GM12801 (cell line): Measurements from ENCODE around the gene RPL36AL.

ENCODE experiments used
- CTCF ChIP-seq: IDR thresholded peaks from one replicate; pipeline ENCODE4 v1.5.1; 2011; ENCODE audit warnings: control low read depth; ENCODE audit not compliant: insufficient read length; ENCODE audit errors: extremely low read depth

The RPL36AL gene

GRCh38 chr14:49589387-49589786 lies 31.0 kb downstream of the RPL36AL start:
- TF ChIP-seq CTCF, result no peak

- no peak for TF ChIP-seq CTCF
Measured at GRCh38 chr14:49586673-49587460, 33.6 kb downstream of the RPL36AL start.

DNA sequence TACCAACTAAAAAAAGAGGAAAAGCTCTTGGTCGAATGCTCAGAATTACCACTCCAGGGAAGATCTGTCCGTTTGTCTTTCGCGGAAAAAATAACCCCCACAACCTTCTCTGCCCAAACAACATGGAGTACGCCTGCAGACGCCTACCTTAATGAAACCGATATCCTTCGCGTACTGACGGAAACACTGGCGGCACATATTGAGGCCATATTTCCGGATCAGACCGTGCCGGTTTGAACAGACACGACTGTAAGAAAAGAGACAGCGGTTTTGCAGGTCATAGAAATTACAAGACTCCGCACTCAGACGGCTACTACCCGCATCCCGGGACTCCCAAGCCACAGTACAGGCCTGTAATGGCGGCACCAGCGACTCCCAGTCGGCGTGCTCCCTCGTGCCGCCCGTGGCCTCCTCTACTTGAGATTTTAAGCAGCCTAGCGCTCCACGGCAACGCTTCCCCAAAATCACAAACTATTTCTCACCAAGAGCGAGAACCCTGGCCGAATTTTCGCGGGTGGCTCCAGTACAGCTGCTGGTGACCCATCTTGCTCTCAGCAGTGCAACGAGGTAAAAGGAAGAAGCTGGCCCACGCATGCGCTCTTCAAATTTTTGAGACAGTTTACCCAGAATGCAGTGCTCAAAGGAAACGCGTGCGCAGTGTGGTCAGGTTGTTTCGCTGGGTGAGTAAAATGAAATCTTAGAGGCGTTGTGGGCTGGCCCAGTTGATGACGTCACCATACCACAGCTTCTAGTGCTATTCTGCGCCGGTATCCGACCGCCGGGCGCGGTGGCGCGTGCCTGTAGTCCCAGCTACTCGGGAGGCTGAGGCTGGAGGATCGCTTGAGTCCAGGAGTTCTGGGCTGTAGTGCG lies 34.4 kb downstream of the RPL36AL start, which contains the start of gene RPS29:
Gene RPS29, minus strand, starts transcription at position 578 of the 870 bp plus-strand sequence. Its CDS starts 34 bp downstream, at position 544.
- TF ChIP-seq CTCF, result no peak

DNA sequence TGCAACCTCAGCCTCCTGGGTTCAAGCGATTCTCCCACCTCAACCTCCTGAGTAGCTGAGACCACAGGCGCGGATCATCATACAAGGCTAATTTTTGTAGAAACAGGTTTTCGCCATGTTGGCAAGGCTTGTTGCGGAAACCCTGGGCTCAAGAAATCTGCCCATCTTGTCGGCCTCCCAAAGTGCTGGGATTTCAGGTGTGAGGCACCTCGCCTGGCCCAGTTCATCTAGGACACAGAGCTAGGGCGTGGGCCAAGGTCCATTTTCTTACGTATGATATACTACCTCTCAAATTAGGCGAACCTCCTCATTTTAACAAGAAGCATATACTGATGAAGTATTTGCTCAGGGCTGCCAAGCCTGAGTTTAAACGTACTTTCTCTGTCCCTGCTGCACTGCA lies 36.4 kb downstream of the RPL36AL start:
- no peak for TF ChIP-seq CTCF

DNA sequence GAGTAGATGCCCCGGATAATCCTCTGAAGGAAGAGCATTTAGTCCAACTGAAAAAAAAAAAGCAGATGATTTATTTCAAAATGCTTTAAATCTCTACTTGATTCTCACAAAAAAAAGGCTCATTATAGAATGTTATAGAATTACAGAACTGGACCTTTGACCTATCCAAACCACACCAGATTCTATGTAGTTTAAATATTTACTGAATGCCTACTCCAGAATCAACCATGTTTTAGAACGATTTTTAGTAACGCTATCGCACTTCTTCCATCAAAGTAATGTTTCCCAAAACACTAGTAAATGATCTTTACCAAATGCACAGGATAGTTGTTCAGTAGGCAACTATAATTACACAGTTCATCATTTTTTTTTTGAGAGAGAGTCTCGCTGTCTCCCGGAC lies 36.8 kb downstream of the RPL36AL start:
- TF ChIP-seq CTCF, result no peak

GRCh38 chr14:49582113-49582977 lies 38.1 kb downstream of the RPL36AL start:
- no peak for TF ChIP-seq CTCF
